ENCODE data around the gene CTTN.
"Not testable (repeated sequence)": the region's sequence is repeated elsewhere in the genome, so short reads cannot be mapped to it uniquely, and the experiment has no call there.

Gene CTTN

GRCh38 chr11:70387564-70387963 lies 10.8 kb upstream of the CTTN start:
- DNase-seq (ENCODE audit: low read depth): no peak
- TF ChIP-seq CTCF (IDR thresholded peaks at IDR 0.05; ENCODE audit: insufficient read depth, low read depth, low read length, missing control alignments): no peak
- H3K4me3 ChIP-seq (ENCODE audit: low read length): no peak overlapping the region

- H3K4me3 ChIP-seq (ENCODE audit: low read length): no peak overlapping the region
- no peak for TF ChIP-seq CTCF (IDR thresholded peaks at IDR 0.05; ENCODE audit: insufficient read depth, low read depth, low read length, missing control alignments)
- no peak for DNase-seq (ENCODE audit: low read depth)
These were observed 9.1 kb upstream of the CTTN start for GRCh38 chr11:70389201-70389600.

- DNase-seq (ENCODE audit: low read depth); H3K4me3 ChIP-seq (ENCODE audit: low read length): not testable (repeated sequence)
These were observed 7.4 kb upstream of the CTTN start for GRCh38 chr11:70390882-70391281.

GRCh38 chr11:70394211-70394950 lies 3.9 kb upstream of the CTTN start:
- no peak overlapping the region for H3K4me3 ChIP-seq (ENCODE audit: low read length)

GRCh38 chr11:70397336-70397982 lies 870 bp upstream of the CTTN start:
- DNase-seq (ENCODE audit: low read depth): no peak
- no peak for TF ChIP-seq CTCF (IDR thresholded peaks at IDR 0.05; ENCODE audit: insufficient read depth, low read depth, low read length, missing control alignments)
- H3K4me3 ChIP-seq (ENCODE audit: low read length): peak overlapping the region; percentile 83

More at GRCh38 chr11:70394211-70394950, 3.9 kb upstream of the CTTN start:
- no peak for DNase-seq (ENCODE audit: low read depth)
- no peak for TF ChIP-seq CTCF (IDR thresholded peaks at IDR 0.05; ENCODE audit: insufficient read depth, low read depth, low read length, missing control alignments)

GRCh38 chr11:70398834-70399680 lies 728 bp downstream of the CTTN start:
- peak; percentile 69 for DNase-seq (ENCODE audit: low read depth)
- peak overlapping the region; percentile 83 for H3K4me3 ChIP-seq (ENCODE audit: low read length)
- TF ChIP-seq CTCF (IDR thresholded peaks at IDR 0.05; ENCODE audit: insufficient read depth, low read depth, low read length, missing control alignments): no peak

GRCh38 chr11:70399681-70400112 lies 1.4 kb downstream of the CTTN start:
- no peak for TF ChIP-seq CTCF (IDR thresholded peaks at IDR 0.05; ENCODE audit: insufficient read depth, low read depth, low read length, missing control alignments)
- DNase-seq (ENCODE audit: low read depth): peak; percentile 92
- H3K4me3 ChIP-seq (ENCODE audit: low read length): peak overlapping the region; percentile 83

Data from epithelial cell of esophagus (primary cell).